Measurements from ENCODE around the gene C1QTNF2.

GRCh38 chr5:160306696-160307095 lies 63.7 kb downstream of the C1QTNF2 start:
- TF ChIP-seq MXI1 (conservative IDR thresholded peaks at IDR 0.05; ENCODE audit: poor library complexity, severe bottlenecking) (no peak), SMC3 (conservative IDR thresholded peaks at IDR 0.05; ENCODE audit: poor library complexity) (no peak), EP300 (conservative IDR thresholded peaks at IDR 0.05; ENCODE audit: poor library complexity, severe bottlenecking) (no peak)
- TF ChIP-seq, protein P1, sequence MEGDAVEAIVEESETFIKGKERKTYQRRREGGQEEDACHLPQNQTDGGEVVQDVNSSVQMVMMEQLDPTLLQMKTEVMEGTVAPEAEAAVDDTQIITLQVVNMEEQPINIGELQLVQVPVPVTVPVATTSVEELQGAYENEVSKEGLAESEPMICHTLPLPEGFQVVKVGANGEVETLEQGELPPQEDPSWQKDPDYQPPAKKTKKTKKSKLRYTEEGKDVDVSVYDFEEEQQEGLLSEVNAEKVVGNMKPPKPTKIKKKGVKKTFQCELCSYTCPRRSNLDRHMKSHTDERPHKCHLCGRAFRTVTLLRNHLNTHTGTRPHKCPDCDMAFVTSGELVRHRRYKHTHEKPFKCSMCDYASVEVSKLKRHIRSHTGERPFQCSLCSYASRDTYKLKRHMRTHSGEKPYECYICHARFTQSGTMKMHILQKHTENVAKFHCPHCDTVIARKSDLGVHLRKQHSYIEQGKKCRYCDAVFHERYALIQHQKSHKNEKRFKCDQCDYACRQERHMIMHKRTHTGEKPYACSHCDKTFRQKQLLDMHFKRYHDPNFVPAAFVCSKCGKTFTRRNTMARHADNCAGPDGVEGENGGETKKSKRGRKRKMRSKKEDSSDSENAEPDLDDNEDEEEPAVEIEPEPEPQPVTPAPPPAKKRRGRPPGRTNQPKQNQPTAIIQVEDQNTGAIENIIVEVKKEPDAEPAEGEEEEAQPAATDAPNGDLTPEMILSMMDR (IDR thresholded peaks at IDR 0.05; ENCODE audit: poor library complexity, severe bottlenecking), result no peak

Data from neural cell (in vitro differentiated cells).